GM10248 (cell line): ENCODE results near the gene PLEKHG3.

Source experiments
- CTCF ChIA-PET: fragments of 300-600 bp; sonication (Branson Sonifier 250); formaldehyde crosslinking; extraction: SDS; loops from one replicate; lab custom pipeline; 2021; ENCODE audit warnings: antibody characterized with exemption; lab: Yijun Ruan, JAX
- POLR2A ChIA-PET: fragments of 350-650 bp; sonication (Branson Sonifier 250); formaldehyde crosslinking; extraction: SDS; loops from one replicate; lab custom pipeline; 2020; ENCODE audit warnings: antibody characterized with exemption; lab: Yijun Ruan, JAX
- DNase-seq: peaks from one replicate; pipeline ENCODE4 v3.0.0; 2012; ENCODE audit errors: extremely low spot score
- CTCF ChIP-seq: IDR thresholded peaks from 2 replicates; pipeline ENCODE4 v1.5.1; 2012; ENCODE audit warnings: mild to moderate bottlenecking, low read depth; ENCODE audit errors: extremely low read depth, missing control alignments, control extremely low read depth

The PLEKHG3 gene

GRCh38 chr14:64753999-64754398 lies 49.8 kb downstream of the PLEKHG3 start:
- no peak for TF ChIP-seq CTCF
- DNase-seq: no peak
- CTCF ChIA-PET: interaction anchor here (1.6 to 2.3 kb wide), 3 partner anchors 8 to 82 kb away, joined by 4 to 10 read pairs (median 4); no protein-coding TSS in a partner anchor
- POLR2A ChIA-PET: no interaction called here

GRCh38 chr14:64754685-64755084 lies 50.5 kb downstream of the PLEKHG3 start:
- no peak for TF ChIP-seq CTCF
- POLR2A ChIA-PET: no interaction called here
- DNase-seq: no peak
- CTCF ChIA-PET: interaction anchor here (1.7 to 2.4 kb wide), 3 partner anchors 10 to 83 kb away, joined by 3 to 8 read pairs (median 4); no protein-coding TSS in a partner anchor

GRCh38 chr14:64755781-64756221 lies 51.6 kb downstream of the PLEKHG3 start:
- POLR2A ChIA-PET: no interaction called here
- CTCF ChIA-PET: interaction anchor here (0.7 to 2.4 kb wide), 4 partner anchors 9 to 264 kb away, joined by 3 to 8 read pairs (median 3); no protein-coding TSS in a partner anchor
- TF ChIP-seq CTCF: no peak
- DNase-seq: no peak

GRCh38 chr14:64756712-64757111 lies 52.5 kb downstream of the PLEKHG3 start:
- DNase-seq: no peak
- ChIA-PET POLR2A (no interaction called here), CTCF (interaction anchor here (0.7 to 2.4 kb wide), 3 partner anchors 8 to 263 kb away, joined by 3 to 8 read pairs (median 3); no protein-coding TSS in a partner anchor)
- TF ChIP-seq CTCF: no peak

GRCh38 chr14:64757601-64758000 lies 53.4 kb downstream of the PLEKHG3 start:
- POLR2A ChIA-PET: no interaction called here
- no peak for DNase-seq
- CTCF ChIA-PET: interaction anchor here (3.0 kb wide), 1 partner anchor 135 kb away, joined by 14 read pairs; no protein-coding TSS in a partner anchor
- no peak for TF ChIP-seq CTCF

- CTCF ChIA-PET: interaction anchor here (3.0 kb wide), 1 partner anchor 134 kb away, joined by 14 read pairs; no protein-coding TSS in a partner anchor
- TF ChIP-seq CTCF: no peak
- POLR2A ChIA-PET: no interaction called here
- DNase-seq: no peak
These were observed 53.8 kb downstream of the PLEKHG3 start for GRCh38 chr14:64758025-64758521.
